Neural crest cell (in vitro differentiated cells): ENCODE results near the gene KSR1. TPM values are rescaled to one million over a fixed set of nuclear protein-coding genes. Genes with fewer than 3 reads are reported as not detected.

Experiments used
- DNase-seq: peaks from one replicate; pipeline ENCODE4 v3.0.0; 2021; ENCODE audit warnings: low read depth, mixed read lengths, low spot score
- H3K27ac Mint-ChIP-seq: one replicate; pipeline ENCODE4 v1.8.0; 2021; ENCODE audit warnings: mild to moderate bottlenecking, mixed read lengths; ENCODE audit not compliant: unreplicated experiment
- H3K27me3 Mint-ChIP-seq: 2 replicates; pipeline ENCODE4 v1.8.0; 2021; ENCODE audit warnings: low read depth, mild to moderate bottlenecking, mixed read lengths
- H3K36me3 Mint-ChIP-seq: 2 replicates; pipeline ENCODE4 v1.8.0; 2021; ENCODE audit warnings: low read depth, mild to moderate bottlenecking, mixed read lengths
- H3K4me1 Mint-ChIP-seq: 2 replicates; pipeline ENCODE4 v1.8.0; 2021; ENCODE audit warnings: mixed read lengths
- H3K4me3 Mint-ChIP-seq: one replicate; pipeline ENCODE4 v1.8.0; 2021; ENCODE audit warnings: mild to moderate bottlenecking, mixed read lengths
- H3K9me3 Mint-ChIP-seq: 2 replicates; pipeline ENCODE4 v1.8.0; 2021; ENCODE audit warnings: mixed read lengths
- CTCF ChIP-seq: fragments of 200-600 bp; sonication (generic); conservative IDR thresholded peaks from 2 replicates; pipeline ENCODE4 v1.5.0; 2021; ENCODE audit warnings: antibody characterized with exemption, mild to moderate bottlenecking
- total RNA-seq: library from RNA; stranded (reverse); gene quantifications from 2 replicates; pipeline ENCODE4 v1.2.1, GENCODE V29; 2021

The KSR1 gene
- total RNA-seq, 1 donor from 2014 or later: 28.0 TPM

- H3K4me1 Mint-ChIP-seq: peaks cover 27% of the 10 kb centered on the region
- TF ChIP-seq CTCF: no peak
- H3K9me3 Mint-ChIP-seq: no peaks in the 10 kb centered on the region
- no peak overlapping the region for H3K4me3 Mint-ChIP-seq
- H3K27ac Mint-ChIP-seq: no peak overlapping the region
- H3K36me3 Mint-ChIP-seq: no peaks in the 10 kb centered on the region
- no peaks in the 10 kb centered on the region for H3K27me3 Mint-ChIP-seq
- no peak for DNase-seq
These were observed 17.7 kb downstream of the KSR1 start for GRCh38 chr17:27473748-27474609.

GRCh38 chr17:27475070-27475673 is 18.9 kb downstream of the KSR1 start:
- TF ChIP-seq CTCF: no peak
- no peaks in the 10 kb centered on the region for H3K36me3 Mint-ChIP-seq
- no peak for DNase-seq
- no peaks in the 10 kb centered on the region for H3K27me3 Mint-ChIP-seq
- peaks cover 21% of the 10 kb centered on the region for H3K4me1 Mint-ChIP-seq
- H3K9me3 Mint-ChIP-seq: no peaks in the 10 kb centered on the region
- no peak overlapping the region for H3K4me3 Mint-ChIP-seq
- no peak overlapping the region for H3K27ac Mint-ChIP-seq

GRCh38 chr17:27475981-27476895 is 20.0 kb downstream of the KSR1 start:
- H3K36me3 Mint-ChIP-seq: no peaks in the 10 kb centered on the region
- H3K9me3 Mint-ChIP-seq: no peaks in the 10 kb centered on the region
- H3K27me3 Mint-ChIP-seq: no peaks in the 10 kb centered on the region
- H3K27ac Mint-ChIP-seq: peak overlapping the region; percentile 71
- no peak for DNase-seq
- TF ChIP-seq CTCF: no peak
- H3K4me1 Mint-ChIP-seq: peaks cover 18% of the 10 kb centered on the region
- no peak overlapping the region for H3K4me3 Mint-ChIP-seq

- Mint-ChIP-seq H3K4me3 (no peak overlapping the region), H3K27me3 (no peaks in the 10 kb centered on the region), H3K27ac (no peak overlapping the region), H3K4me1 (peaks cover 10% of the 10 kb centered on the region), H3K9me3 (no peaks in the 10 kb centered on the region), H3K36me3 (no peaks in the 10 kb centered on the region)
- no peak for DNase-seq
- no peak for TF ChIP-seq CTCF
These were observed 21.0 kb downstream of the KSR1 start for GRCh38 chr17:27477050-27477888.
